ENCODE data around the gene RBPMS2.

The RBPMS2 gene

GRCh38 chr15:64731012-64731804 is 44.2 kb downstream of the RBPMS2 start:
- peak; percentile 60 to 81 for DNase-seq (ENCODE audit: low read depth in 2 of 2, low spot score in 1 of 2)

GRCh38 chr15:64730151-64730550 is 45.2 kb downstream of the RBPMS2 start:
- no peak for DNase-seq (ENCODE audit: low read depth in 2 of 2, low spot score in 1 of 2)

GRCh38 chr15:64720188-64720587 is 55.2 kb downstream of the RBPMS2 start:
- no peak for DNase-seq (ENCODE audit: low read depth in 2 of 2, low spot score in 1 of 2)

GRCh38 chr15:64717735-64718495 is 57.5 kb downstream of the RBPMS2 start:
- DNase-seq (ENCODE audit: low read depth in 2 of 2, low spot score in 1 of 2), result no peak

GRCh38 chr15:64717130-64717529 is 58.3 kb downstream of the RBPMS2 start:
- DNase-seq (ENCODE audit: low read depth in 2 of 2, low spot score in 1 of 2), result no peak

- no peak for DNase-seq (ENCODE audit: low read depth in 2 of 2, low spot score in 1 of 2)
Observed at GRCh38 chr15:64716452-64716851, 58.9 kb downstream of the RBPMS2 start.

GRCh38 chr15:64713592-64713991 is 61.8 kb downstream of the RBPMS2 start:
- no peak for DNase-seq (ENCODE audit: low read depth in 2 of 2, low spot score in 1 of 2)

- DNase-seq (ENCODE audit: low read depth in 2 of 2, low spot score in 1 of 2), result no peak
Observed at GRCh38 chr15:64712353-64712752, 63.0 kb downstream of the RBPMS2 start.

- no peak for DNase-seq (ENCODE audit: low read depth in 2 of 2, low spot score in 1 of 2)
Observed at GRCh38 chr15:64710676-64711428, 64.5 kb downstream of the RBPMS2 start.

- no peak for DNase-seq (ENCODE audit: low read depth in 2 of 2, low spot score in 1 of 2)
Observed at GRCh38 chr15:64706011-64706911, 69.1 kb downstream of the RBPMS2 start.

GRCh38 chr15:64705006-64705405 is 70.4 kb downstream of the RBPMS2 start:
- no peak for DNase-seq (ENCODE audit: low read depth in 2 of 2, low spot score in 1 of 2)

GRCh38 chr15:64703632-64703959 is 71.8 kb downstream of the RBPMS2 start:
- DNase-seq (ENCODE audit: low read depth in 2 of 2, low spot score in 1 of 2), result no peak

GRCh38 chr15:64702816-64703631 is 72.4 kb downstream of the RBPMS2 start:
- peak; percentile 89 to 91 for DNase-seq (ENCODE audit: low read depth in 2 of 2, low spot score in 1 of 2)

GRCh38 chr15:64701482-64702184 is 73.8 kb downstream of the RBPMS2 start:
- DNase-seq (ENCODE audit: low read depth in 2 of 2, low spot score in 1 of 2), result no peak

- no peak for DNase-seq (ENCODE audit: low read depth in 2 of 2, low spot score in 1 of 2)
Observed at GRCh38 chr15:64701051-64701450, 74.3 kb downstream of the RBPMS2 start.

- DNase-seq (ENCODE audit: low read depth in 2 of 2, low spot score in 1 of 2), result no peak
Observed at GRCh38 chr15:64699751-64700388, 75.5 kb downstream of the RBPMS2 start.

GRCh38 chr15:64698823-64699222 is 76.6 kb downstream of the RBPMS2 start:
- DNase-seq (ENCODE audit: low read depth in 2 of 2, low spot score in 1 of 2), result no peak

GRCh38 chr15:64697911-64698369 is 77.4 kb downstream of the RBPMS2 start:
- no peak for DNase-seq (ENCODE audit: low read depth in 2 of 2, low spot score in 1 of 2)

- DNase-seq (ENCODE audit: low read depth in 2 of 2, low spot score in 1 of 2), result no peak
Observed at GRCh38 chr15:64696481-64696880, 78.9 kb downstream of the RBPMS2 start.
